Stimulated activated memory B cell treated with anti-CD40 and anti-IgM and Interleukin-4, amounts not matched to agents 10 μg/mL and 1 μg/mL and 100 μg/mL, for 72 hours (primary cell): Measurements from ENCODE around the gene FOXA1.

Experiments used
- ATAC-seq: fragments of 150-1000 bp; cut with Tn5 transposase; 2 replicates; pipeline ENCODE4 v1.10.0; 2021
- H3K27ac Mint-ChIP-seq: one replicate; pipeline ENCODE4 v1.8.0; 2022; ENCODE audit warnings: mild to moderate bottlenecking, mixed read lengths
- H3K27me3 Mint-ChIP-seq: one replicate; pipeline ENCODE4 v1.8.0; 2022; ENCODE audit warnings: mixed read lengths
- H3K36me3 Mint-ChIP-seq: one replicate; pipeline ENCODE4 v1.8.0; 2022; ENCODE audit warnings: mixed read lengths
- H3K4me1 Mint-ChIP-seq: one replicate; pipeline ENCODE4 v1.8.0; 2022; ENCODE audit warnings: mixed read lengths
- H3K4me3 Mint-ChIP-seq: one replicate; pipeline ENCODE4 v1.8.0; 2022; ENCODE audit warnings: mild to moderate bottlenecking, moderate library complexity, mixed read lengths
- H3K9me3 Mint-ChIP-seq: one replicate; pipeline ENCODE4 v1.8.0; 2022; ENCODE audit warnings: mixed read lengths

FOXA1 gene

GRCh38 chr14:37615582-37616289, 20.7 kb upstream of the FOXA1 start:
- H3K9me3 Mint-ChIP-seq: peaks cover 26% of the 10 kb centered on the region
- H3K27ac Mint-ChIP-seq: no peak overlapping the region
- H3K4me3 Mint-ChIP-seq: no peak overlapping the region
- H3K27me3 Mint-ChIP-seq: peaks cover 16% of the 10 kb centered on the region
- ATAC-seq: no peak
- H3K4me1 Mint-ChIP-seq: no peaks in the 10 kb centered on the region
- H3K36me3 Mint-ChIP-seq: no peaks in the 10 kb centered on the region

DNA sequence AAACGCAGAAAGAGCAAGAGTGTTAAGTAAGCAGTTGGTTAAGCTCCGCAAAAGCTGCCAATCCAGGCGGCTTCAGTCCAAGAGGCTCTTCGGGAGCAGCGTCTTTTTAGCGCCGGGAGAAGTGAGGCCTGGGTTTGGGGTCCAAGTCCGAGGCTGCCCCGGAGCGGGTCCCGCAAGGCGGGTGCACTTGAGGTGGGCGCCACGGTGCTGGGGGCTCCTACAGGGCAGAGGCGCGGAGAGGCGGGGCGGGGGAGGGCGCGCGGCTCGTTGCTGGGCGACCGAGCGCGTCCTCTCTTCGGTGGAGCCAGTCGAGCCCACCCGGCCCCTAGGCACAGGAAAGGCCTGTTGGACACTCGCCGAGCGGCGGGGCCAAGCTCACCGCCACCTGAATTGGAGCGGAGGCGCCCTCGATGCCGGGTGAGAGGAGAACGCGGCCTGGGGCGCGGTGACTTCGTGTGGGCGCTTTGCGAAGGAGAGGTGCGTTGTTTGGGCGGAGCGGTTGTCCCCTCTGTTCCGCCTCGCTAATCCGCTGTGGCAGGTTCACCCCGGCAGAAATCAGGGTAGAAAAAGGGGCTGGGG, 16.0 kb upstream of the FOXA1 start:
- no peaks in the 10 kb centered on the region for H3K36me3 Mint-ChIP-seq
- H3K9me3 Mint-ChIP-seq: peaks cover 22% of the 10 kb centered on the region
- no peak overlapping the region for H3K4me3 Mint-ChIP-seq
- H3K4me1 Mint-ChIP-seq: no peaks in the 10 kb centered on the region
- peaks cover 18% of the 10 kb centered on the region for H3K27me3 Mint-ChIP-seq
- no peak overlapping the region for H3K27ac Mint-ChIP-seq
- ATAC-seq: no peak

DNA sequence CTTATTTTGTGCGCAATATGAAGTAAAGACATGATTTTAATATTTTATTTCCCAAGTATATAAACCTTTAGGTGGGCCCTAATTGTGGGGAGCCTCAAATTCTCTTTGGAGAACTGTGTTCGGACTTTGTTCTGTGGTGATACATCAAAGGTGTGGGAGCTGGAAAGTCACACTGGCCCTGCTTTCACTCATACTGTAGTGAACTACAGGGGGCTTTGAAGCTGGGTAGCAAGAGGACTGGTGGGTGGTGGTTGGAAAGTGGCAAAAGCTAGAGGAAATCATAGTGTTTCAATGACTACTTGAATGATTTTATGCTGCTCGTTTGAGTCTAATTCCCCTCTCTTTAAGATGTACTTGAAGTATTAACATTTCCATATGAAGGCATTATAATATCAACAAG, 13.6 kb upstream of the FOXA1 start:
- no peak for ATAC-seq
- Mint-ChIP-seq H3K4me3 (no peak overlapping the region), H3K27ac (no peak overlapping the region), H3K9me3 (peaks cover 6% of the 10 kb centered on the region), H3K4me1 (no peaks in the 10 kb centered on the region), H3K36me3 (no peaks in the 10 kb centered on the region), H3K27me3 (peaks cover 25% of the 10 kb centered on the region)

GRCh38 chr14:37606678-37607077, 11.6 kb upstream of the FOXA1 start:
- no peak overlapping the region for H3K4me3 Mint-ChIP-seq
- no peaks in the 10 kb centered on the region for H3K36me3 Mint-ChIP-seq
- no peak for ATAC-seq
- peaks cover 4% of the 10 kb centered on the region for H3K9me3 Mint-ChIP-seq
- peaks cover 37% of the 10 kb centered on the region for H3K27me3 Mint-ChIP-seq
- no peak overlapping the region for H3K27ac Mint-ChIP-seq
- H3K4me1 Mint-ChIP-seq: no peaks in the 10 kb centered on the region

- H3K27ac Mint-ChIP-seq: no peak overlapping the region
- no peak for ATAC-seq
These were observed 8.7 kb upstream of the FOXA1 start for GRCh38 chr14:37603688-37604251.

DNA sequence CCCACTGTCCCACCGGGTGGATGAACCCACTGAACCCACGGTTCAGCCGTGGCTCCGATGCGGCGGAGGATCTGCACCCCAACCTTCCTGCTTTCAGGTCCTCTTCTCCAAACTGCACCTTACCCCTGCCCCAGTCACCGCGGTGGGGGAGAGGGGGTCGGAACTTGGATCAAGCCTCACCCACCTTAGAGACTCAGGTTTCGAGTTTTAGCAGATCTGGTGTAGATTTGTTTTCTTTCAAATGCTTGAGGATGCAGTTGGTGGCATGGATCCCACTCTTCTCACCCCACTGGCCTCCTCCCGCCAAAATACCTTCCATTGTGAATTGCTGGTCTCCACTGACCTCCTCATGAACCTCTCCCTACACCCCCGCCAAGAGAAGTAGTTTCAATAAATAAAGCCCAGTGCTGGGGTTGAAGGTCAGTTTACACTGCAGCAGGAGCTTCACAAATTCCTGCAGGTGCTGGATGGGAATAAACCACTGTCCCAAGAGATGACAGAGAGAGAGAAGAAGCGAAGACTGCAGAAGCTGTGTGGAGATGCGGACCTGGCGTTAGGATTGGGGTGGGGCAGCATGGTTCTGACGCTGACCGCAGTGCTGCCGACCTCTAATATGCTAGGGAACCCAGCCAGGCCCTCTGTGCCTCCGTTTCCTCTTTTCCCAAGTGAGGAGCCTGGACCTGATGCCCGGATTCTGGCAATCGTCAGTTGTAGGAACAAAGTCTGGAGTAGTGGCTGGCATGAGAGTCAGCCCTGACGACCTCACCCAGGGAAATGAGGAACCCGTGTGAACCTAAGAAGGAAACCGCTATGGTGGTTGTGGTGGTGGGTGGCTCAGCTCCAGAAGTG, 7.8 kb upstream of the FOXA1 start:
- no peak for ATAC-seq
- no peak overlapping the region for H3K4me3 Mint-ChIP-seq
- no peaks in the 10 kb centered on the region for H3K4me1 Mint-ChIP-seq
- no peaks in the 10 kb centered on the region for H3K9me3 Mint-ChIP-seq
- H3K36me3 Mint-ChIP-seq: no peaks in the 10 kb centered on the region
- no peak overlapping the region for H3K27ac Mint-ChIP-seq
- H3K27me3 Mint-ChIP-seq: peaks cover 57% of the 10 kb centered on the region

More at GRCh38 chr14:37603688-37604251, 8.7 kb upstream of the FOXA1 start:
- no peaks in the 10 kb centered on the region for H3K36me3 Mint-ChIP-seq
- no peaks in the 10 kb centered on the region for H3K4me1 Mint-ChIP-seq
- H3K9me3 Mint-ChIP-seq: no peaks in the 10 kb centered on the region
- no peak overlapping the region for H3K4me3 Mint-ChIP-seq
- peaks cover 47% of the 10 kb centered on the region for H3K27me3 Mint-ChIP-seq

DNA sequence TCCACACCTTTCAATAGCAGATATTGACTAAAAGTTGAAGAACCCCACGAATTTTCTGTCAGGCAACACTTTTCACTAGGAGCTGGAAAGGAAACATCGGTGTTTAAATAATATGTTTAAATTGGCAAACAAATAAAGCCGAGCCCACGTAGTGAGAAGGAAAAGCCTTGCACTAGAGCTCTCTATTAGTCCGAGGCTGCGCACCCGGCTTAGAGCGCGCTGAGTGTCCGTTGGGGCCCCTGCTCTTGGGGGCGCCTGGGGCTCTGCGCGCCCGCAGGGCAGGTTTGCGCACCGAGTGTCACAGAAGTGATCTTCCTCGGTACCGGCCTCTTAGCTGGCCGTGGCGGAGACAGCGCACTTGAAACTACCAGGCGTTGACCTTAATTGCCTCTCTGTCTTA, 6.8 kb upstream of the FOXA1 start:
- H3K4me1 Mint-ChIP-seq: no peaks in the 10 kb centered on the region
- no peak overlapping the region for H3K27ac Mint-ChIP-seq
- no peak overlapping the region for H3K4me3 Mint-ChIP-seq
- ATAC-seq: no peak
- no peaks in the 10 kb centered on the region for H3K36me3 Mint-ChIP-seq
- peaks cover 66% of the 10 kb centered on the region for H3K27me3 Mint-ChIP-seq
- no peaks in the 10 kb centered on the region for H3K9me3 Mint-ChIP-seq

- H3K9me3 Mint-ChIP-seq: no peaks in the 10 kb centered on the region
- no peak overlapping the region for H3K27ac Mint-ChIP-seq
- peaks cover 74% of the 10 kb centered on the region for H3K27me3 Mint-ChIP-seq
- ATAC-seq: no peak
- H3K4me1 Mint-ChIP-seq: peaks cover 3% of the 10 kb centered on the region
- no peaks in the 10 kb centered on the region for H3K36me3 Mint-ChIP-seq
- H3K4me3 Mint-ChIP-seq: no peak overlapping the region
These were observed 6.1 kb upstream of the FOXA1 start for GRCh38 chr14:37600880-37601741.

DNA sequence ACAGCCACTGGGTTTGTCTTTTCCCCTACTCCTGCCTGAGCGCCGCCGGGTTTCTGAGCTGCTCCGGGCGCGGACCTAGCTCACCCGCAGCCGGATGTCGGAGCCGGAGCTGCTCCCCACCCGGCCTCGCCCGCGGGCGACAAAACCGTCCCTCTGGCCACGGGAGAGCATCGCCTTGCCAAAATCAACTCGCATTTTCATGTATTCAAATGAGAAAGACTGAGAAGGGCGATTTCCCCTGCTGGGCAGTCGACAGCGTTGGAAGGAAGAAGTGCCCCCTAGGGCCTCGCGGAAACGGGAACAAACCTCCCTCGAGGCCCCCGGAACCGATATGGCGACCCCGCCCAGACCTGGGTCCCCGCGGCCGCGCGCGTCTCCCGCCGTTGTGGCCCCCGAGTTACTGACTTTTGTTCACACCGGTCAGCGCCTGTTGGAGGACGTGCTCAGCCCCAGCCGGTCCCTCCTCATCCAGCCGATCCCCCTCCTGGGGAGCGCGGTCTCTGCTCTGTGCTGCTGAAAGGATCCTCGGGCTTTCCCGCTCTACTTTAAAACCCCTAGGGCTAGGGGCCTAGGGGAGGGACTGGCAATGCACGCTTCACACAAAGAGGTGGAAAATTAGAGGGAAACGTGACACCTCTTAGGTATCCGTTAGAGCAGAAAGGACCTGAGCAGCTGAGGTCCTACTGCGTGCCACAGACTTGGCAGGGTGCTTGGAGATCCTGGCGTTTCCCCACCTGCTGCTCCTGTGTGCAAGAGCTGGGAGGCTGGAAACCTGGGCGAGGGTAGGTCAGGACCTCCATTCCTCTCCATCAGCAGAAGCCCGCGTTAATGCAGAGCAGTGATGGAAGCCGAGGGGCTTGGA, 4.7 kb upstream of the FOXA1 start:
- peaks cover 9% of the 10 kb centered on the region for H3K4me1 Mint-ChIP-seq
- ATAC-seq: no peak

DNA sequence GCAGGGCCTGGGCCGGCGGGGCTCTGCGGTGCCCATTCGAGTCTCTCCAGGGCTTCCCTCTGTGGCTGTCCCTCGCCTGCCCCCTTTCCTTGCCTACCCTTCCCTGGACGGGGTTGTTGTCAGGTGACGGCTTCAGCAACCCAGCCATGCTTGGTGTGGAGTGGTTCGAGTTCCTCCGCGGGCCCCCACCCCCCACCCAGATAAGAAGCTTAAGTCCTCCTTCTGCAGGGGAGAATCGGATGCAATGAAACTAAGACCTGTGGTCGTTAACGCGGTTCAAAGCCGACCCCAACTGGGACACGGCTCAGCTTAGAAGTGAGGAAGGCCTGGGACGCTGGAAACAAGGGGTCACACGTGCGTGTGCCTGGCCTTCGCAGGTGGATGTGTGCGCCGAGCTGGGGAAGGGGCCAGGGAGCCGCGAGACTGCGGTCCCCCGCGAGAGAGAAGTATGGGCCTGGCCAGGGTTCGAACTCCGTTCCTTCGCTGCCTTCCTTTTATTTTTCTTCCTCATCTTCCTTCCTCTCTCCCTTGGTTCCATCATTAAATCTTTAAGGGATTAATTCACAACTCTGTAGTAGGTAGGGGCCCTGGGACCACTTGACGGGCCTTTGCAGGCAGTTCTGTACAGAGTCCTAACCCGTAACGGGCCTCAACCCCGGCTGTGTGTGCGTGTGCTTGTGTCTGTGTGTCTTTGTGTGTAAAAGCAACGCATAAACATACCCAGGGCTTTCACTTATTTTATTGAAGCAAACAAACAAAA, 3.9 kb upstream of the FOXA1 start:
- no peak overlapping the region for H3K4me3 Mint-ChIP-seq

More for the DNA sequence above, 4.7 kb upstream of the FOXA1 start:
- Mint-ChIP-seq H3K27ac (no peak overlapping the region), H3K9me3 (no peaks in the 10 kb centered on the region), H3K36me3 (no peaks in the 10 kb centered on the region), H3K27me3 (peaks cover 82% of the 10 kb centered on the region), H3K4me3 (no peak overlapping the region)

DNA sequence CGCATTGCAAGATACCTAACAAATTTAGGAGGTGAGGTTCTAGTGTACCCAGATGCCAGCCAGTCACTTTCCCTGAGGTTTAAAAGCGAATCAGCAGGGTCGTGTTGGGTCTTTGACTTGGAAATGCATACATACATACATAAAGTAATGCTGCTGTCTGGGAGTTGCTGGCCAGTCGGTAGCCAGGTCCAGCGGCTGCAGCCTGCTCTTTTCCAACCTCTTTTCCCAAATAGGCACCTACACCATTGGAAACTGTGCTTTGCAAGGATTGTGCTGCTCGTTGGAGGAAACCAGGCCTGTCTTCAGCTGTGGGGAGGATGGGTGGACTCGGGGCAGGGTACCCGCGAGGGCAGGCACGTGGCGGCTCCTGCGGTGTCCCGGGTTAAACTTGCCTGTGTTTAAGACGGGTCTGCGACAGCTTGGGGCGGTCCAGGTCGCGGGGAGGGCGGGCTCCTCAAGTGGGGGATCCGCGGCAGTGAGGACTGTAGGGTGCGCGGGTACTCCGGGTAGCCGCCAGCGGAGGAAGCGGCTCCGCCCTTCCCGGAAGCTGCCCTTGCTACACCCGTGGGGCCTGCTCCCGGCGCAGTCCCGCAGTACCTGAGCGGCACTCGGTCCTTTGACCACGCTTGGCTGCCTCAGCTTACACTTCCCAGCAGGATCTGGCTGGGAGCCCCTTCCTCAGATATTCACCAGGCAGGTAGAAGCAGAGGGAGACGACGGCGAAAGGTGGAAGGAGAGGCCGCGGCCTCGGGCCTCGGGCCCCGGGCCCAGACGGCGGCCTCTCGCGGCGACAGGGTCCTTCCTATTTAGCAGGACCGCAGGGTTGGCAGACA, 3.1 kb upstream of the FOXA1 start:
- Mint-ChIP-seq H3K36me3 (no peaks in the 10 kb centered on the region), H3K4me3 (no peak overlapping the region), H3K27me3 (peaks cover 81% of the 10 kb centered on the region), H3K4me1 (peaks cover 9% of the 10 kb centered on the region), H3K9me3 (no peaks in the 10 kb centered on the region), H3K27ac (no peak overlapping the region)
- no peak for ATAC-seq

More for the DNA sequence above, 3.9 kb upstream of the FOXA1 start:
- H3K36me3 Mint-ChIP-seq: no peaks in the 10 kb centered on the region
- no peak overlapping the region for H3K27ac Mint-ChIP-seq
- no peak for ATAC-seq
- peaks cover 9% of the 10 kb centered on the region for H3K4me1 Mint-ChIP-seq
- H3K27me3 Mint-ChIP-seq: peaks cover 84% of the 10 kb centered on the region
- H3K9me3 Mint-ChIP-seq: no peaks in the 10 kb centered on the region

GRCh38 chr14:37597538-37597913, 2.5 kb upstream of the FOXA1 start:
- H3K36me3 Mint-ChIP-seq: no peaks in the 10 kb centered on the region
- peaks cover 9% of the 10 kb centered on the region for H3K4me1 Mint-ChIP-seq
- H3K27me3 Mint-ChIP-seq: peaks cover 81% of the 10 kb centered on the region
- H3K27ac Mint-ChIP-seq: no peak overlapping the region
- ATAC-seq: no peak
- H3K9me3 Mint-ChIP-seq: no peaks in the 10 kb centered on the region
- no peak overlapping the region for H3K4me3 Mint-ChIP-seq
